HCT116 (cell line): ENCODE results near the gene DRC7. TPM values are rescaled to one million over a fixed set of nuclear protein-coding genes. Genes with fewer than 3 reads are reported as not detected.

Experiments used
- ATAC-seq: fragments of 200-7000 bp; cut with Tn5 transposase; 2 replicates; pipeline ENCODE4 v1.9.1; 2020; ENCODE audit warnings: mild to moderate bottlenecking, moderate library complexity
- BruUV-seq: library from RNA; stranded (reverse); fragments of 400-500 nt; replicated peaks from 2 replicates; lab custom pipeline; 2021; lab: Mats Ljungman, UMichigan
- CTCF ChIA-PET: fragments of 300-600 bp; sonication (Branson Sonifier 250); formaldehyde crosslinking; loops from one replicate; lab custom pipeline; 2021; ENCODE audit warnings: antibody characterized with exemption; lab: Charles Lee
- POLR2A ChIA-PET: fragments of 300-600, 350-600 bp; sonication (Branson Sonifier 250); formaldehyde crosslinking; loops from one replicate; lab custom pipeline; 2021; ENCODE audit warnings: antibody characterized with exemption; lab: Charles Lee
- RAD21 ChIA-PET, 2 experiments: fragments of 300-600 bp; sonication (Branson Sonifier 250); formaldehyde crosslinking; loops; one replicate each; lab custom pipeline; 2023; ENCODE audit warnings: low total read pairs in 2 of 2; ENCODE audit not compliant: uncharacterized antibody in 2 of 2, unreplicated experiment in 2 of 2, low non-redundant PET in 1 of 2; lab: Charles Lee
- DNase-seq: peaks from one replicate; pipeline ENCODE4 v3.0.0-alpha.2; 2010; ENCODE audit warnings: low read depth, low spot score
- H2AFZ ChIP-seq: fragments of 200-600 bp; shearing (Covaris generic), sonication (generic); 2 replicates; pipeline ENCODE4 v1.6.1; 2017; ENCODE audit warnings: low read depth, mixed run types, mixed read lengths, antibody characterized with exemption, low read length; ENCODE audit not compliant: poor library complexity, severe bottlenecking
- H3K27ac ChIP-seq: 2 replicates; pipeline ENCODE4 v1.5.1; 2012; ENCODE audit warnings: low read depth, low read length
- H3K27me3 ChIP-seq: fragments of 200-600 bp; sonication (generic); 2 replicates; pipeline ENCODE4 v1.6.1; 2016; ENCODE audit warnings: mixed run types, low read length, mixed read lengths; ENCODE audit not compliant: insufficient read depth
- H3K36me3 ChIP-seq, 2 experiments: fragments of 200-500 bp in 1 of 2; fragments of 200-600 bp in 1 of 2; sonication (Bioruptor generic) in 1 of 2; sonication (generic) in 1 of 2; 2 replicates each; pipeline versions ENCODE4 v1.5.1 to v1.6.1; 2014 to 2016; ENCODE audit warnings: low read length in 2 of 2, inconsistent platforms in 1 of 2, mixed read lengths in 1 of 2, mixed run types in 1 of 2; ENCODE audit not compliant: insufficient read depth in 2 of 2, control insufficient read depth in 1 of 2
- H3K4me1 ChIP-seq, 2 experiments: fragments of 200-600 bp in 1 of 2; sonication (generic) in 1 of 2; 2 replicates each; pipeline versions ENCODE4 v1.5.1 to v1.6.1; 2012 to 2017; ENCODE audit warnings: low read length in 2 of 2, inconsistent platforms in 1 of 2, mild to moderate bottlenecking in 1 of 2, mixed read lengths in 1 of 2, mixed run types in 1 of 2, moderate library complexity in 1 of 2; ENCODE audit not compliant: insufficient read depth in 2 of 2, control insufficient read depth in 1 of 2
- H3K4me2 ChIP-seq: fragments of 200-600 bp; sonication (generic); 2 replicates; pipeline ENCODE4 v1.6.1; 2017; ENCODE audit warnings: mixed run types, low read length, mixed read lengths
- H3K4me3 ChIP-seq, 2 experiments: fragments of 200-600 bp in 1 of 2; sonication (generic) in 1 of 2; replicated peaks in 1 of 2; 2 replicates each; pipeline ENCODE4 v1.5.1; 2011 to 2016; ENCODE audit warnings: low read length in 2 of 2, control low read depth in 1 of 2, low read depth in 1 of 2, mild to moderate bottlenecking in 1 of 2, mixed read lengths in 1 of 2, mixed run types in 1 of 2
- H3K79me2 ChIP-seq: fragments of 200-600 bp; sonication (generic); 2 replicates; pipeline ENCODE4 v1.6.1; 2017; ENCODE audit warnings: mild to moderate bottlenecking, mixed run types, low read length, moderate library complexity, mixed read lengths; ENCODE audit not compliant: insufficient read depth
- H3K9ac ChIP-seq: fragments of 200-600 bp; sonication (generic); 2 replicates; pipeline ENCODE4 v1.6.1; 2016; ENCODE audit warnings: low read length, mixed read lengths
- H3K9me2 ChIP-seq: fragments of 200-600 bp; sonication (generic), shearing (Covaris generic); 2 replicates; pipeline ENCODE4 v1.6.1; 2017; ENCODE audit warnings: mixed run types, mild to moderate bottlenecking, moderate library complexity; ENCODE audit not compliant: insufficient read depth
- H3K9me3 ChIP-seq, 2 experiments: fragments of 200-500 bp in 1 of 2; fragments of 200-600 bp in 1 of 2; sonication (Bioruptor generic) in 1 of 2; sonication (generic) in 1 of 2; 2 replicates each; pipeline ENCODE4 v1.6.1; 2014 to 2017; ENCODE audit warnings: low read length in 2 of 2, mixed read lengths in 2 of 2, inconsistent platforms in 1 of 2, low read depth in 1 of 2, mild to moderate bottlenecking in 1 of 2, mixed run types in 1 of 2, moderate library complexity in 1 of 2; ENCODE audit not compliant: control insufficient read depth in 1 of 2, insufficient read depth in 1 of 2
- H4K20me1 ChIP-seq: fragments of 200-600 bp; sonication (generic), shearing (Covaris generic); 2 replicates; pipeline ENCODE4 v1.6.1; 2017; ENCODE audit warnings: mixed run types, mild to moderate bottlenecking, moderate library complexity; ENCODE audit not compliant: insufficient read depth
- ATF3 ChIP-seq: IDR thresholded peaks from 2 replicates; pipeline ENCODE4 v1.6.1; 2012
- CBX3 ChIP-seq: IDR thresholded peaks from 2 replicates; pipeline ENCODE4 v1.6.1; 2012; ENCODE audit warnings: low read depth
- CTCF ChIP-seq, 3 experiments: fragments of 200-600 bp in 1 of 3; sonication (generic) in 1 of 3; IDR thresholded peaks in 2 of 3; conservative IDR thresholded peaks in 1 of 3; 2 replicates each; pipeline ENCODE4 v1.5.1; 2012 to 2017; ENCODE audit warnings: low read depth in 2 of 3, low read length in 2 of 3, antibody characterized with exemption in 1 of 3, borderline replicate concordance in 1 of 3, control low read depth in 1 of 3, mild to moderate bottlenecking in 1 of 3, mixed read lengths in 1 of 3, mixed run types in 1 of 3, moderate library complexity in 1 of 3; ENCODE audit not compliant: insufficient read depth in 1 of 3
- EGR1 ChIP-seq: IDR thresholded peaks from 2 replicates; pipeline ENCODE4 v1.6.1; 2012; ENCODE audit warnings: low read depth
- EZH2 ChIP-seq: fragments of 200-600 bp; sonication (generic); IDR thresholded peaks from 2 replicates; pipeline ENCODE4 v1.6.1; 2017; ENCODE audit warnings: antibody characterized with exemption, mixed run types
- MAX ChIP-seq: IDR thresholded peaks from 2 replicates; pipeline ENCODE4 v1.6.1; 2012
- POLR2AphosphoS5 ChIP-seq: IDR thresholded peaks from 2 replicates; pipeline ENCODE4 v1.6.1; 2011; ENCODE audit warnings: mild to moderate bottlenecking, low read depth, low read length, moderate library complexity
- RAD21 ChIP-seq: IDR thresholded peaks from 2 replicates; pipeline ENCODE4 v1.6.1; 2012; ENCODE audit warnings: low read depth, mild to moderate bottlenecking
- TCF7L2 ChIP-seq: IDR thresholded peaks from 2 replicates; pipeline ENCODE4 v1.7.0; 2011; ENCODE audit warnings: borderline replicate concordance, inconsistent platforms; ENCODE audit not compliant: insufficient read depth, insufficient read length; ENCODE audit errors: extremely low read depth
- YY1 ChIP-seq: IDR thresholded peaks from 2 replicates; pipeline ENCODE4 v1.6.1; 2011; ENCODE audit warnings: low read length, low read depth, moderate library complexity, mild to moderate bottlenecking; ENCODE audit not compliant: insufficient replicate concordance; ENCODE audit errors: extremely low read depth
- ZBTB33 ChIP-seq: IDR thresholded peaks from 2 replicates; pipeline ENCODE4 v1.6.1; 2011; ENCODE audit warnings: mild to moderate bottlenecking, low read length, moderate library complexity; ENCODE audit not compliant: insufficient replicate concordance; ENCODE audit errors: extremely low read depth
- ZFX ChIP-seq: fragments of 450-650 bp; IDR thresholded peaks from 2 replicates; pipeline ENCODE4 v1.6.1; 2017
- intact Hi-C: fragments of 100-400 bp; cut with micrococcal nuclease; formaldehyde crosslinking; loops from 2 replicates; pipeline ENCODE4 v1.10.0; 2022
- total RNA-seq: library from RNA; stranded (reverse); gene quantifications from one replicate; pipeline ENCODE4 v1.2.1, GENCODE V29; 2021; ENCODE audit not compliant: unreplicated experiment

The DRC7 gene
- total RNA-seq, 1 experiment from 2014 or later, result 0.91 TPM

- TF ChIP-seq ATF3 (no peak), RAD21 (no peak)
- TF ChIP-seq, all 23 proteins: peak for 0
- ChIA-PET POLR2A (no interaction called here), CTCF (no interaction called here), RAD21 (no interaction called here)
- H3K27ac ChIP-seq, result no peak overlapping the region
- no peak overlapping the region for H3K9ac ChIP-seq
- DNase-seq (no peak), ATAC-seq (no peak)
- no peaks in the 10 kb centered on the region for H3K9me2 ChIP-seq
- H3K4me1 ChIP-seq, result no peaks in the 10 kb centered on the region
- no peaks in the 10 kb centered on the region for H3K79me2 ChIP-seq
- no peaks in the 10 kb centered on the region for H3K27me3 ChIP-seq
- H3K4me2 ChIP-seq, result no peak overlapping the region
- no peak overlapping the region for H2AFZ ChIP-seq
- intact Hi-C loops, result no loop called here
- no peaks in the 10 kb centered on the region for H3K9me3 ChIP-seq
- no peaks in the 10 kb centered on the region for H4K20me1 ChIP-seq
- H3K4me3 ChIP-seq, result no peak overlapping the region
- no peaks in the 10 kb centered on the region; a peak in 1 of 4 replicates for H3K36me3 ChIP-seq
- no TSS peak for BruUV-seq
These were observed 78.4 kb downstream of the DRC7 start for GRCh38 chr16:57773019-57773418.

GRCh38 chr16:57773655-57774295 is 79.2 kb downstream of the DRC7 start:
- Histone ChIP-seq H3K9ac (no peak overlapping the region), H3K27ac (no peak overlapping the region), H3K4me2 (no peak overlapping the region), H3K9me2 (no peaks in the 10 kb centered on the region), H2AFZ (no peak overlapping the region), H3K4me3 (no peak overlapping the region), H3K4me1 (peaks cover 2 to 4% of the 10 kb centered on the region in 2 experiments), H4K20me1 (no peaks in the 10 kb centered on the region), H3K27me3 (no peaks in the 10 kb centered on the region), H3K9me3 (no peaks in the 10 kb centered on the region), H3K79me2 (no peaks in the 10 kb centered on the region), H3K36me3 (no peaks in the 10 kb centered on the region)
- ATAC-seq (no peak), DNase-seq (no peak)
- no TSS peak for BruUV-seq
- RAD21 ChIA-PET, result no interaction called here
- POLR2A ChIA-PET, result no interaction called here
- CTCF ChIA-PET, result no interaction called here
- intact Hi-C loops, result no loop called here
- TF ChIP-seq EZH2 (no peak), POLR2AphosphoS5 (no peak), CBX3 (no peak), ZFX (no peak), ZBTB33 (no peak), YY1 (no peak), RAD21 (no peak), MAX (no peak), TCF7L2 (no peak), CTCF (IDR thresholded peaks at IDR 0.05 in 2 of 3, conservative IDR thresholded peaks at IDR 0.05 in 1 of 3; ENCODE audit: borderline replicate concordance in 1 of 3, insufficient read depth in 1 of 3, low read depth in 2 of 3, low read length in 2 of 3) (no peak), EGR1 (no peak)
